ENCODE results near the gene AMER3. TPM values are rescaled to one million over a fixed set of nuclear protein-coding genes. Genes with fewer than 3 reads are reported as not detected.

Gene AMER3
- total RNA-seq, 4 donors from 2014 or later = not detected

DNA sequence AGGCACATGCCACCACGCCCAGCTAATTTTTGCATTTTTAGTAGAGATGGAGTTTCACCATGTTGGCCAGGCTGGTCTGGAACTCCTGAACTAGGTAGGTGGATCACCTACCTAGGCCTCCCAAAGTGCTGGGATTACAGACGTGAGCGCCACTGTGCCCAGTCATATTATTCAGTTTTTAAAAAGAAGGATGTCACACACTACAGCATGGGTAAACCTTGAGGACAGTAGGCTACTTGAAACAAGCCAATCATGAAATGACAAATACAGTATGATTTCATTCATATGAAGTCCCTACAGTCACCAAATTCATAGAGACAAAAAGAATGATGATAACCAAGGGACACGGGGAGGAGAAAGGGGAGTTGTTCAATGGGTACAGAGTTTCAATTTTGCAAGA, 50.3 kb downstream of the AMER3 start:
- in situ Hi-C loops (cut with MboI; ENCODE audit: low sequenced_read_pairs in 4 of 4) (no loop called here), intact Hi-C loops (cut with DNase I; ENCODE audit: low total_unique reads) (no loop called here)

DNA sequence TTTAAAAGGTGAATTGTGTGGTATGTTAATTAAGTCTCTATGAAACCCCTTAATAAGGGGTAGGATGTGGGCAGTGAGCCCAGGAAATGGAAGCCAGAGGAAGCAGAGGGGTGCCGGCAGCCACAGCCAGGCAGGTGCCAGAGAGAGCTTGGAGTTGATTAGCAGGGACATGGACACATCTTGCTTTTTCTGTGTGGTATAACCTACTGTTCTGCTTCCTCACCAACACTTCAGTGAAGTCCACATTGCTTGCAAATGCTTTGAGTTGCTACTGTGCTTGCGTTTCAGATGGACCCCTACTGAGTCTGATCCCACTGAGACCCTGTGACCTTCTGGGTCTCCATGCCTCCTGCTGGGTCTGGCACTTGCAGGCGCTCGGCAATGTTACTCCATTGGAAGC, 51.0 kb downstream of the AMER3 start:
- Histone ChIP-seq H3K9me3 (no peaks in the 10 kb centered on the region), H3K27ac (no peak overlapping the region), H3K4me1 (no peaks in the 10 kb centered on the region), H3K4me3 (no peak overlapping the region), H3K27me3 (no peaks in the 10 kb centered on the region), H3K36me3 (no peaks in the 10 kb centered on the region)
- TF ChIP-seq, protein P1, sequence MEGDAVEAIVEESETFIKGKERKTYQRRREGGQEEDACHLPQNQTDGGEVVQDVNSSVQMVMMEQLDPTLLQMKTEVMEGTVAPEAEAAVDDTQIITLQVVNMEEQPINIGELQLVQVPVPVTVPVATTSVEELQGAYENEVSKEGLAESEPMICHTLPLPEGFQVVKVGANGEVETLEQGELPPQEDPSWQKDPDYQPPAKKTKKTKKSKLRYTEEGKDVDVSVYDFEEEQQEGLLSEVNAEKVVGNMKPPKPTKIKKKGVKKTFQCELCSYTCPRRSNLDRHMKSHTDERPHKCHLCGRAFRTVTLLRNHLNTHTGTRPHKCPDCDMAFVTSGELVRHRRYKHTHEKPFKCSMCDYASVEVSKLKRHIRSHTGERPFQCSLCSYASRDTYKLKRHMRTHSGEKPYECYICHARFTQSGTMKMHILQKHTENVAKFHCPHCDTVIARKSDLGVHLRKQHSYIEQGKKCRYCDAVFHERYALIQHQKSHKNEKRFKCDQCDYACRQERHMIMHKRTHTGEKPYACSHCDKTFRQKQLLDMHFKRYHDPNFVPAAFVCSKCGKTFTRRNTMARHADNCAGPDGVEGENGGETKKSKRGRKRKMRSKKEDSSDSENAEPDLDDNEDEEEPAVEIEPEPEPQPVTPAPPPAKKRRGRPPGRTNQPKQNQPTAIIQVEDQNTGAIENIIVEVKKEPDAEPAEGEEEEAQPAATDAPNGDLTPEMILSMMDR (IDR thresholded peaks at IDR 0.05 in 4 of 5, conservative IDR thresholded peaks at IDR 0.05 in 1 of 5) = no peak
- no peak for TF ChIP-seq POLR2A (IDR thresholded peaks at IDR 0.05)
- in situ Hi-C loops (cut with MboI; ENCODE audit: low sequenced_read_pairs in 4 of 4) (no loop called here), intact Hi-C loops (cut with DNase I; ENCODE audit: low total_unique reads) (no loop called here)
- DNase-seq (no peak), ATAC-seq (no peak)

More for the DNA sequence above, 50.3 kb downstream of the AMER3 start:
- ATAC-seq = no peak
- no peak overlapping the region for H3K4me3 ChIP-seq
- no peaks in the 10 kb centered on the region for H3K4me1 ChIP-seq
- H3K27me3 ChIP-seq = no peaks in the 10 kb centered on the region
- H3K36me3 ChIP-seq = no peaks in the 10 kb centered on the region
- no peak for DNase-seq
- no peaks in the 10 kb centered on the region for H3K9me3 ChIP-seq
- H3K27ac ChIP-seq = no peak overlapping the region
- TF ChIP-seq, protein P1 (IDR thresholded peaks at IDR 0.05 in 4 of 5, conservative IDR thresholded peaks at IDR 0.05 in 1 of 5) = no peak
- no peak for TF ChIP-seq POLR2A (IDR thresholded peaks at IDR 0.05)

GRCh38 chr2:130807659-130808385, 52.5 kb downstream of the AMER3 start:
- Histone ChIP-seq H3K36me3 (no peaks in the 10 kb centered on the region), H3K4me1 (no peaks in the 10 kb centered on the region), H3K27me3 (no peaks in the 10 kb centered on the region), H3K4me3 (no peak overlapping the region), H3K27ac (no peak overlapping the region), H3K9me3 (no peaks in the 10 kb centered on the region)
- TF ChIP-seq POLR2A (IDR thresholded peaks at IDR 0.05) = no peak
- TF ChIP-seq, protein P1 (IDR thresholded peaks at IDR 0.05 in 4 of 5, conservative IDR thresholded peaks at IDR 0.05 in 1 of 5) = no peak
- intact Hi-C loops (cut with DNase I; ENCODE audit: low total_unique reads) (no loop called here), in situ Hi-C loops (cut with MboI; ENCODE audit: low sequenced_read_pairs in 4 of 4) (no loop called here)
- DNase-seq (no peak), ATAC-seq (no peak)

DNA sequence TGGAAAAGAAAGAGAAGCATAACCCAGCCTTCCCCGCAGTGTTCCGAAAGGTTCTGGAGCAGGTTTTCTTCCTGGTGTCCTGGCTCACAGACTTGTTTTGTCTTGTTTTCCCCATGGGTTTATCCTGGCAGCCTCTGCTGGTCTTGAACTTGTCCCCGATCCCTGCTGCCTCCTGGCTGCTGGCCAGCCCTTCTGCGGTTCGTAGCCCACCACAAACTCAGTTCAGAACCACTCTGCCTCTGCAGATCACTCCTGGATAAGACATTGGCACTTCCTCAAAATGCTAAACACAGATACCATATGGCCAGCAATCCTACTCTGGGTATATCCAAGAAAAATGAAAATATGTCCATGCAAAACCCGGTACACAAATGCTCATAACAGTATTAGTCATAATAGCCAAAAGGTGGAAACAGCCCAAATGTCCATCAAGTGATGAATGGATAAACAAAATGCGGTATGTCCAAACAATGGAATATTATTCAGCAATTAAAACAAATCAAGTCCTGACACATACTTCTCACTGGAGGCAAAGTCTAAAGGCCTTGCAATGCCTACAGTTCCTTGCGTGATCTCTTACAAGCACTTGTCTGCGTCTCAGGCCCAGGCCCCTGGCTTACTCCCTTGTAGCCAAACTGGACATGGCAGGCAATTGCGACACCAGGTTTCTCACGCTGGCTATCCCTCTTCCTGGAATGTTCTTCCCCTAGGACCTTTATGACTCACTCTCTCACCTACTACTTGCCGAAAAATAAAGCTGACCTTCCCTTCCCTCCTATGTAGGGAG, 53.3 kb downstream of the AMER3 start:
- Histone ChIP-seq H3K27me3 (no peaks in the 10 kb centered on the region), H3K9me3 (no peaks in the 10 kb centered on the region), H3K27ac (no peak overlapping the region), H3K4me3 (no peak overlapping the region), H3K36me3 (no peaks in the 10 kb centered on the region), H3K4me1 (no peaks in the 10 kb centered on the region)
- ATAC-seq (no peak), DNase-seq (no peak)
- TF ChIP-seq, protein P1 (IDR thresholded peaks at IDR 0.05 in 4 of 5, conservative IDR thresholded peaks at IDR 0.05 in 1 of 5) = no peak
- TF ChIP-seq POLR2A (IDR thresholded peaks at IDR 0.05) = no peak
- in situ Hi-C loops (cut with MboI; ENCODE audit: low sequenced_read_pairs in 4 of 4) (no loop called here), intact Hi-C loops (cut with DNase I; ENCODE audit: low total_unique reads) (no loop called here)
